Ascending aorta (tissue), 2 donors: ENCODE data around the gene PCDHA1. TPM values are rescaled to one million over a fixed set of nuclear protein-coding genes. Genes with fewer than 3 reads are reported as not detected.
A peak's percentile ranks its signal among the peaks of the same experiment; 100 is the strongest.
"Not testable (repeated sequence)": the region's sequence is repeated elsewhere in the genome, so short reads cannot be mapped to it uniquely, and the experiment has no call there.

Source experiments
- DNase-seq, 2 donors: peaks; one replicate each; pipeline ENCODE4 v3.0.0-alpha.2; 2019; ENCODE audit warnings: low spot score in 2 of 2
- H3K27ac ChIP-seq, 2 donors: fragments of 200-600 bp; sonication (generic); one replicate each; pipeline ENCODE4 v1.5.1; 2016 to 2017; ENCODE audit warnings: mild to moderate bottlenecking in 1 of 2
- H3K27me3 ChIP-seq: fragments of 200-600 bp; sonication (generic); one replicate; pipeline ENCODE4 v1.5.1; 2017
- H3K36me3 ChIP-seq, 2 donors: fragments of 200-600 bp; sonication (generic); one replicate each; pipeline ENCODE4 v1.5.1; 2016
- H3K4me1 ChIP-seq, 2 donors: fragments of 200-600 bp; sonication (generic); one replicate each; pipeline ENCODE4 v1.5.1; 2016 to 2017; ENCODE audit warnings: mild to moderate bottlenecking in 1 of 2
- H3K4me3 ChIP-seq, 2 donors: fragments of 200-600 bp; sonication (generic); one replicate each; pipeline ENCODE4 v1.5.1; 2016 to 2017; ENCODE audit warnings: mild to moderate bottlenecking in 1 of 2
- H3K9me3 ChIP-seq, 2 donors: fragments of 200-600 bp; sonication (generic); one replicate each; pipeline ENCODE4 v1.5.1; 2016
- CTCF ChIP-seq, 3 experiments: fragments of 200-600 bp in 2 of 3; fragments of 450-650 bp in 1 of 3; sonication (generic) in 2 of 3; IDR thresholded peaks; one replicate each; pipeline ENCODE4 v1.5.1; 2016 to 2019; ENCODE audit warnings: antibody characterized with exemption in 3 of 3, mild to moderate bottlenecking in 1 of 3, moderate library complexity in 1 of 3
- intact Hi-C: fragments of 100-400 bp; cut with DNase I; formaldehyde crosslinking; loops from one replicate; pipeline ENCODE4 v1.15.1; 2023
- total RNA-seq: library from RNA; depleted of rRNA; stranded (reverse); fragments of >200 nt; gene quantifications from one replicate; pipeline ENCODE4 v1.1.0, GENCODE V29; 2016

The PCDHA1 gene
- total RNA-seq, 1 donor from 2014 or later, result not detected

DNA sequence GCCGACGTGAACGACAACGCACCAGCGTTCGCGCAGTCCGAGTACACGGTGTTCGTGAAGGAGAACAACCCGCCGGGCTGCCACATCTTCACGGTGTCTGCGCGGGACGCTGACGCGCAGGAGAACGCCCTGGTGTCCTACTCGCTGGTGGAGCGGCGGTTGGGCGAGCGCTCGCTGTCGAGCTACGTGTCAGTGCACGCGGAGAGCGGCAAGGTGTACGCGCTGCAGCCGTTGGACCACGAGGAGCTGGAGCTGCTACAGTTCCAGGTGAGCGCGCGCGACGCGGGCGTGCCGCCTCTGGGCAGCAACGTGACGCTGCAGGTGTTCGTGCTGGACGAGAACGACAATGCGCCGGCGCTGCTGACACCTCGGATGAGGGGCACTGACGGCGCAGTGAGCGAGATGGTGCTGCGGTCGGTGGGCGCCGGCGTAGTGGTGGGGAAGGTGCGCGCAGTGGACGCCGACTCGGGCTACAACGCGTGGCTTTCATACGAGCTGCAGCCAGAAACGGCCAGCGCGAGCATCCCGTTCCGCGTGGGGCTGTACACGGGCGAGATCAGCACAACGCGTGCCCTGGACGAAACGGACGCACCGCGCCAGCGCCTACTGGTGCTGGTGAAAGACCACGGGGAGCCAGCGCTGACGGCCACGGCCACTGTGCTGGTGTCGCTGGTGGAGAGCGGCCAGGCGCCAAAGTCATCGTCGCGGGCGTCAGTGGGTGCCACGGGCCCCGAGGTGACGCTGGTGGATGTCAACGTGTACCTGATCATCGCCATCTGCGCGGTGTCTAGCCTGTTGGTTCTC, 64.1 kb downstream of the PCDHA1 start:
- H3K4me1 ChIP-seq, H3K27me3 ChIP-seq, DNase-seq, H3K36me3 ChIP-seq, H3K27ac ChIP-seq, H3K4me3 ChIP-seq, intact Hi-C loops: not testable (repeated sequence)
- H3K9me3 ChIP-seq, result peaks cover 9 to 46% of the 10 kb centered on the region in 2 donors

- peak within 1 kb of the TSS; percentile 16 to 28 for H3K4me3 ChIP-seq
- H3K27me3 ChIP-seq, result no peaks in the 10 kb centered on the region
Measured at GRCh38 chr5:140855772-140856674, 70.1 kb downstream of the PCDHA1 start, which contains the start of gene PCDHA10. PCDHA10 (plus strand) TSS chr5:140855897; CDS start chr5:140856049, 152 bp downstream.

DNA sequence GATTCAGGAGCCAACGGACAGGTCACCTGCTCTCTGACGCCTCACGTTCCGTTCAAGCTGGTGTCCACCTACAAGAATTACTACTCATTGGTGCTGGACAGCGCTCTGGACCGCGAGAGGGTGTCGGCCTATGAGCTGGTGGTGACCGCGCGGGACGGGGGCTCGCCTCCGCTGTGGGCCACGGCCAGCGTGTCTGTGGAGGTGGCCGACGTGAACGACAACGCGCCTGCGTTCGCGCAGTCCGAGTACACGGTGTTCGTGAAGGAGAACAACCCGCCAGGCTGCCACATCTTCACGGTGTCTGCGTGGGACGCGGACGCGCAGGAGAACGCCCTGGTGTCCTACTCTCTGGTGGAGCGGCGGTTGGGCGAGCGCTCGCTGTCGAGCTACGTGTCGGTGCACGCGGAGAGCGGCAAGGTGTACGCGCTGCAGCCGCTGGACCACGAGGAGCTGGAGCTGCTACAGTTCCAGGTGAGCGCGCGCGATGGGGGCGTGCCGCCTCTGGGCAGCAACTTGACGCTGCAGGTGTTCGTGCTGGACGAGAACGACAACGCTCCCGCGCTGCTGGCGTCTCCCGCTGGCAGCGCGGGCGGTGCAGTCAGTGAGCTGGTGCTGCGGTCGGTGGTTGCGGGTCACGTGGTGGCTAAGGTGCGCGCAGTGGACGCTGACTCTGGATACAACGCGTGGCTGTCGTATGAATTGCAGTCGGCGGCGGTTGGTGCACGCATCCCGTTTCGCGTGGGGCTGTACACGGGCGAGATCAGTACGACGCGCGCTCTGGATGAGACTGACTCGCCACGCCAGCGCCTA, 71.4 kb downstream of the PCDHA1 start:
- no peak for TF ChIP-seq CTCF (IDR thresholded peaks at IDR 0.05)
- no peaks in the 10 kb centered on the region for H3K36me3 ChIP-seq
- H3K27me3 ChIP-seq, result no peaks in the 10 kb centered on the region
- DNase-seq, result no peak
- peaks cover 33 to 52% of the 10 kb centered on the region in 2 donors for H3K9me3 ChIP-seq
- H3K27ac ChIP-seq, result no peak overlapping the region
- intact Hi-C loops, result no loop called here
- H3K4me3 ChIP-seq, result no peak overlapping the region
- H3K4me1 ChIP-seq, result no peaks in the 10 kb centered on the region

More at GRCh38 chr5:140855772-140856674, 70.1 kb downstream of the PCDHA1 start, which contains the start of gene PCDHA10:
- no peak for TF ChIP-seq CTCF (IDR thresholded peaks at IDR 0.05)
- intact Hi-C loops, result no loop called here
- H3K4me1 ChIP-seq, result no peaks in the 10 kb centered on the region
- H3K36me3 ChIP-seq, result no peaks in the 10 kb centered on the region
- H3K27ac ChIP-seq, result no peak within 1 kb of the TSS
- peaks cover 24 to 48% of the 10 kb centered on the region in 2 donors for H3K9me3 ChIP-seq
- DNase-seq, result no peak

- peaks cover 38 to 58% of the 10 kb centered on the region in 2 donors for H3K9me3 ChIP-seq
Measured at GRCh38 chr5:140857987-140858240, 72.0 kb downstream of the PCDHA1 start.

More at GRCh38 chr5:140857987-140858240, 72.0 kb downstream of the PCDHA1 start:
- no peaks in the 10 kb centered on the region for H3K4me1 ChIP-seq
- no peaks in the 10 kb centered on the region for H3K27me3 ChIP-seq
- H3K4me3 ChIP-seq, result no peak overlapping the region
- DNase-seq, result no peak
- H3K27ac ChIP-seq, result no peak overlapping the region
- no peak for TF ChIP-seq CTCF (IDR thresholded peaks at IDR 0.05)
- H3K36me3 ChIP-seq, result no peaks in the 10 kb centered on the region
- intact Hi-C loops, result no loop called here
